Adrenal gland (tissue), 12 donors: ENCODE measurements around the gene PHB1. TPM values are rescaled to one million over a fixed set of nuclear protein-coding genes. Genes with fewer than 3 reads are reported as not detected.

ENCODE experiments used
- DNase-seq, 7 donors: peaks; one replicate each; pipeline ENCODE4 v3.0.0-alpha.2; 2019 to 2020
- H3K27ac ChIP-seq, 5 donors: fragments of 200-600 bp; sonication (generic) in 4 of 5; 1 replicate in 3 of 5; 2 replicates in 2 of 5; pipeline versions ENCODE4 v1.5.1 to v1.8.0; 2016 to 2020; ENCODE audit warnings: mild to moderate bottlenecking in 1 of 5
- H3K27me3 ChIP-seq: fragments of 200-600 bp; 2 replicates; pipeline ENCODE4 v1.8.0; 2021
- H3K36me3 ChIP-seq, 2 donors: fragments of 200-600 bp; replicated peaks in 1 of 2; 1 replicate in 1 of 2; 2 replicates in 1 of 2; pipeline versions ENCODE4 v1.5.1 to v1.8.0; 2018 to 2022
- H3K4me1 ChIP-seq, 2 donors: fragments of 200-600 bp; replicated peaks in 1 of 2; 1 replicate in 1 of 2; 2 replicates in 1 of 2; pipeline versions ENCODE4 v1.5.1 to v1.8.0; 2018 to 2021
- H3K4me3 ChIP-seq, 4 donors: fragments of 200-600 bp; sonication (generic) in 3 of 4; one replicate each; pipeline ENCODE4 v1.5.1; 2016 to 2018
- H3K9me3 ChIP-seq, 3 donors: fragments of 200-600 bp; sonication (generic) in 1 of 3; replicated peaks in 1 of 3; 1 replicate in 2 of 3; 2 replicates in 1 of 3; pipeline versions ENCODE4 v1.5.1 to v1.8.0; 2016 to 2021
- POLR2A ChIP-seq, 2 donors: fragments of 450-650 bp; IDR thresholded peaks; one replicate each; pipeline ENCODE4 v1.6.1; 2017; ENCODE audit warnings: antibody characterized with exemption in 2 of 2, mild to moderate bottlenecking in 2 of 2, moderate library complexity in 1 of 2
- WGBS, 4 donors: extraction: QIAGEN DNeasy Blood & Tissue Kit in 2 of 4; methylation state at CpG; one replicate each; pipeline versions ENCODE4 v1.1.5 to v1.1.7; 2013 to 2017; 5-methylcytosine and 5-hydroxymethylcytosine counted together
- intact Hi-C, 2 donors: fragments of 100-400 bp; cut with DNase I; formaldehyde crosslinking; loops; one replicate each; pipeline versions ENCODE4 v1.14.1 to v1.15.0; 2022 to 2023
- polyA plus RNA-seq, 3 donors: library from polyadenylated mRNA; stranded (reverse); fragments of 200-250 nt in 2 of 3; fragments of 350-450 nt in 1 of 3; fragmentation: Illumina TruSeq in 1 of 3; extraction: RNeasy Lipid Tissue Mini Kit (QIAGEN cat#74804) in 1 of 3; gene quantifications; one replicate each; pipeline ENCODE4 v1.2.3, GENCODE V29; 2013 to 2014
- total RNA-seq, 9 donors: library from RNA; depleted of rRNA in 4 of 9; stranded (reverse); fragments of >200 nt in 4 of 9; fragments of 120-200 nt in 1 of 9; fragmentation: NEBNext Ultra II Directional in 1 of 9; extraction: Animal tissue kit (Norgen Biotek cat#: 25700) in 1 of 9; gene quantifications; one replicate each; pipeline versions ENCODE4 v1.1.0 to v1.2.4, GENCODE V29; 2013 to 2023
- TF ChIP-seq, protein P1 (sequence below), 6 experiments: fragments of 450-650 bp in 4 of 6; fragments of 200-600 bp in 2 of 6; sonication (generic) in 1 of 6; IDR thresholded peaks; 1 replicate in 5 of 6; 2 replicates in 1 of 6; pipeline versions ENCODE4 v1.5.1 to v1.8.0; 2016 to 2021; ENCODE audit warnings: antibody characterized with exemption in 6 of 6, mild to moderate bottlenecking in 2 of 6, moderate library complexity in 1 of 6
- donor health status: healthy with polysubstance abuse.
- donor health status: Bipolar disorder and iron deficiency.
- donor health status: DM: yes; HTN: yes; CAD: no.
- donor health status: DM: no; HTN: no; CAD: no.
- donor health status: DM: no; HTN: no; CAD: no.
- donor health status: DM: yes; HTN: yes; CAD: no.

The PHB1 gene
- total and polyA plus RNA-seq, 12 donors, result 66.4 to 222 (median 123) TPM

DNA sequence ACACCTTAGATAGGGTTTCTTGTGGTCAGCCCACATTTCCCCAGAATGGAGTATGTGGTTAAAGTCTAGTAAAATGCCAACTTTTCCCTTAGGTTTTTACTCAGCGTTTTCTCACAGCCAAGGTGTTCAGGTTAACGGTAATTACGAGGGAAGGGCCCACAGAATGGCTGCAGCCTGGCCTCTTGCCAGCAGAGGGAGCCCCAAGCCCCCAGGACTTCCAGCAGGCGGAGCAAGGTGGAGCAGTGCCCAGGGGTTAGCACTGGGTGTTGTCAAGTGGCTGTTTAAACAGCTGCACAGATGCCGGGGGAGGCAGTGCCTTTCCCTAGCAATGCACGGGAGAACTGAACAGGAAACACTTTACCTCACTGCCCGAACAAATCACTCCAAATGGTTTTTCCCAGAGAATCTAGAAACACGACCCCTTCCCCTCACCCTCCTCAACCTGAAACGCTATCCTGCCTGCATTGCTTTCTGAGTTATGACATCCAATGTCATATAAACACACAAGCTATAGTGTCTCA is 6.6 kb downstream of the PHB1 start:
- Histone ChIP-seq H3K36me3 (peaks cover 0 to 93% of the 10 kb centered on the region in 2 donors), H3K27ac (no peak overlapping the region)

DNA sequence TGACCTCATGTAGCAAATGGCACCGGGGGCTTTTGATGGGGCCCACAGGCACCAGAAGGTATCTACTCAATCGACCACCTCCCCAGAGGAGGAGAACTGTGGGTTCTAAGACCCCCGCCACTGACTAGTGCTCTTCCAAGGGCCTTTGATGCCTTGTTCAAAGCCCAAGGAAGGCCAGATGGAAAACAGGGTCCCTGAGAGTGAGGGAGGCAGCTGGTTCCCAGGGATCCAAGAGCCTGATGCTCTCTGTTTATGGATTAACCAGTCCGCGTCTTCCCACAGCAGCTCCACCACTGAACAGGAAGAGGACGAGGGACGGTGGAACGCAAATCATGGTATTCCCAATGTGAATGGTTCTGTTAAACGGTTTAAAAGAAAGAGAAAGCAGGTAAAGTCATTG is 7.6 kb downstream of the PHB1 start:
- peak in 1 of 7 donors; percentile 9 for DNase-seq
- no peaks in the 10 kb centered on the region for H3K27me3 ChIP-seq
- no peaks in the 10 kb centered on the region for H3K9me3 ChIP-seq
- WGBS, 4 donors, result 90 to 92% (median 90%) methylated on average over 7 to 9 of the region's 9 CpGs
- intact Hi-C loops, result loop anchor here in 1 of 2 donors (10.0 kb wide), 1 partner anchor 148 kb away; no protein-coding TSS in a partner anchor
- TF ChIP-seq POLR2A (IDR thresholded peaks at IDR 0.05), result no peak
- TF ChIP-seq, protein P1, sequence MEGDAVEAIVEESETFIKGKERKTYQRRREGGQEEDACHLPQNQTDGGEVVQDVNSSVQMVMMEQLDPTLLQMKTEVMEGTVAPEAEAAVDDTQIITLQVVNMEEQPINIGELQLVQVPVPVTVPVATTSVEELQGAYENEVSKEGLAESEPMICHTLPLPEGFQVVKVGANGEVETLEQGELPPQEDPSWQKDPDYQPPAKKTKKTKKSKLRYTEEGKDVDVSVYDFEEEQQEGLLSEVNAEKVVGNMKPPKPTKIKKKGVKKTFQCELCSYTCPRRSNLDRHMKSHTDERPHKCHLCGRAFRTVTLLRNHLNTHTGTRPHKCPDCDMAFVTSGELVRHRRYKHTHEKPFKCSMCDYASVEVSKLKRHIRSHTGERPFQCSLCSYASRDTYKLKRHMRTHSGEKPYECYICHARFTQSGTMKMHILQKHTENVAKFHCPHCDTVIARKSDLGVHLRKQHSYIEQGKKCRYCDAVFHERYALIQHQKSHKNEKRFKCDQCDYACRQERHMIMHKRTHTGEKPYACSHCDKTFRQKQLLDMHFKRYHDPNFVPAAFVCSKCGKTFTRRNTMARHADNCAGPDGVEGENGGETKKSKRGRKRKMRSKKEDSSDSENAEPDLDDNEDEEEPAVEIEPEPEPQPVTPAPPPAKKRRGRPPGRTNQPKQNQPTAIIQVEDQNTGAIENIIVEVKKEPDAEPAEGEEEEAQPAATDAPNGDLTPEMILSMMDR (IDR thresholded peaks at IDR 0.05), result no peak
- H3K27ac ChIP-seq, result no peak overlapping the region
- H3K36me3 ChIP-seq, result peaks cover 0 to 84% of the 10 kb centered on the region in 2 donors
- H3K4me3 ChIP-seq, result no peak overlapping the region
- H3K4me1 ChIP-seq, result peaks cover 0 to 3% of the 10 kb centered on the region in 2 donors

More for the DNA sequence above, 6.6 kb downstream of the PHB1 start:
- H3K9me3 ChIP-seq, result no peaks in the 10 kb centered on the region
- WGBS, 4 donors, result 48 to 61% (median 55%) methylated on average over 4 to 9 of the region's 9 CpGs
- intact Hi-C loops, result loop anchor here in 1 of 2 donors (10.0 kb wide), 1 partner anchor 147 kb away; no protein-coding TSS in a partner anchor
- peak; percentile 44 to 84 (median 57) for DNase-seq
- peaks cover 0 to 3% of the 10 kb centered on the region in 2 donors for H3K4me1 ChIP-seq
- no peak overlapping the region for H3K4me3 ChIP-seq
- TF ChIP-seq, protein P1 (IDR thresholded peaks at IDR 0.05), result peak in 5 of 6 experiments; percentile 49 to 65 (median 54)
- no peak for TF ChIP-seq POLR2A (IDR thresholded peaks at IDR 0.05)
- H3K27me3 ChIP-seq, result no peaks in the 10 kb centered on the region

DNA sequence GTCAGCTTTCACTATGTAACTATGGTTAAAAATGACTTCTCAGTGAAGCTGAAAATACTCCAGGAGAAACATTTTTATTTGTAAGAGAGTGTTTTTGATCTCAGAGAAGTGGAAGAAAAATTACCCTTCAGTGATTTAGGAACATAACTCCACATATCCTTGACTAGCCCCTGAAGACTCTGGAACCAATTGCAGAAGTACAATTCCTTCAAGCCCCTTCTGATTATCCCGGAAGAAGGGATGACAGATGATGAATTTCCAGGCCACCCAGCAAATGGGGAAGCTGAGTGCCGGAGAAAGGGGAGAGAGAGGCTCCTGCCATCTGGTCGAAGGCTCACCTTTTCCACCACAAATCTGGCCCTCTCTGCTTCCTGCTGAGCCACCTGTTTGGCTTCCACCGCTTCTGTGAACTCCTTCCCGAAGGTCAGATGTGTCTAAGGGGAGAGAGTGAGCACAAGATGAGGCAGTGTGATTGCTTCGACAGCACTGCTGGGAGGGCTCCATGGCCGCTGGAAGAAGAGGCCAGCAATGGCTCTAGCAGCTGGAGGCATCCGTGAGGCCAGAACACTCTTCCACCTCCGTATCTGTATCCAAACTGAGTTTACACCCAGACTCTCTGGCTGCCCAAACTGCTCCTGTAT is 8.1 kb downstream of the PHB1 start:
- 86 to 92% (median 90%) methylated on average over 6 to 9 of the region's 9 CpGs for WGBS, 4 donors
- no peak overlapping the region for H3K27ac ChIP-seq
- peaks cover 0 to 3% of the 10 kb centered on the region in 2 donors for H3K4me1 ChIP-seq
- H3K27me3 ChIP-seq, result no peaks in the 10 kb centered on the region
- TF ChIP-seq POLR2A (IDR thresholded peaks at IDR 0.05), result no peak
- TF ChIP-seq, protein P1 (IDR thresholded peaks at IDR 0.05), result no peak
- H3K4me3 ChIP-seq, result no peak overlapping the region
- intact Hi-C loops, result loop anchor here in 1 of 2 donors (10.0 kb wide), 1 partner anchor 148 kb away; no protein-coding TSS in a partner anchor
- H3K9me3 ChIP-seq, result no peaks in the 10 kb centered on the region
- H3K36me3 ChIP-seq, result peaks cover 0 to 78% of the 10 kb centered on the region in 2 donors
- peak in 2 of 7 donors; percentile 5 to 7 for DNase-seq

DNA sequence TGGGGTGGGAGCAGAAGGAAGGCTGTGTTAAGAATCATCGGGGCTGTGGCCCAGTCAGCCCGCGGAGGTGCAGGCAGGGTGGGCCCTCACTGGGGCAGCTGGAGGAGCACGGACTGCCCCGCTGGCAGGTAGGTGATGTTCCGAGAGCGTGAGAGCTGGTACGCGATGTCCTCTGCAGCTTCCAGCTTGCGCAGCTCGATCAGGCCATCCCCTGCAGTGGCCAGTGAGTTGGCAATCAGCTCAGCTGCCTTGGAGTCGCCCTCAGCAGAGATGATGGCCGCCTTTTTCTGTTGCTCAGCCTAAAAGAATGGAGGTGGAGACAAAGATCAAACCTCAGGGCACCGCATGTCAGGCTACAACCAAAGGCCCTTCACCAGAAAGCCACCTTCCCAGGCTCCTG is 9.8 kb downstream of the PHB1 start:
- no peaks in the 10 kb centered on the region for H3K9me3 ChIP-seq
- TF ChIP-seq, protein P1 (IDR thresholded peaks at IDR 0.05), result no peak
- TF ChIP-seq POLR2A (IDR thresholded peaks at IDR 0.05), result no peak
- peaks cover 0 to 62% of the 10 kb centered on the region in 2 donors for H3K36me3 ChIP-seq
- intact Hi-C loops, result loop anchor here in 1 of 2 donors (10.0 kb wide), 1 partner anchor 150 kb away; no protein-coding TSS in a partner anchor
- H3K4me1 ChIP-seq, result peaks cover 0 to 3% of the 10 kb centered on the region in 2 donors
- peak overlapping the region in 1 of 5 donors; percentile 41 for H3K27ac ChIP-seq
- no peaks in the 10 kb centered on the region for H3K27me3 ChIP-seq
- H3K4me3 ChIP-seq, result no peak overlapping the region
- WGBS, 4 donors, result 94 to 100% (median 96%) methylated on average over 4 to 14 of the region's 14 CpGs
- no peak for DNase-seq
